A549 (cell line): ENCODE measurements around the gene BAG1.

Experiments
- ESRRA ChIP-seq: fragments of 150-350 bp; IDR thresholded peaks from 2 replicates; pipeline ENCODE4 v1.6.1; 2014; ENCODE audit warnings: mild to moderate bottlenecking, low read length, borderline replicate concordance
- POLR2A ChIP-seq: IDR thresholded peaks from 2 replicates; pipeline ENCODE4 v1.6.1; 2012; ENCODE audit warnings: mild to moderate bottlenecking, low read length
- RAD21 ChIP-seq, 2 experiments: fragments of >200 bp in 1 of 2; sonication (Bioruptor Twin) in 1 of 2; formaldehyde crosslinking in 1 of 2; IDR thresholded peaks in 1 of 2; conservative IDR thresholded peaks in 1 of 2; 2 replicates in 1 of 2; 3 replicates in 1 of 2; pipeline ENCODE4 v1.6.1; 2012 to 2018; ENCODE audit warnings: inconsistent platforms in 1 of 2
- RFX5 ChIP-seq: fragments of 450-650 bp; IDR thresholded peaks from 2 replicates; pipeline ENCODE4 v1.7.1; 2014; ENCODE audit warnings: antibody characterized with exemption, mild to moderate bottlenecking, moderate library complexity
- TF ChIP-seq, protein P1 (sequence below): fragments of >200 bp; sonication (Bioruptor Twin); formaldehyde crosslinking; IDR thresholded peaks from 3 replicates; pipeline ENCODE4 v1.5.1; 2016

DNA sequence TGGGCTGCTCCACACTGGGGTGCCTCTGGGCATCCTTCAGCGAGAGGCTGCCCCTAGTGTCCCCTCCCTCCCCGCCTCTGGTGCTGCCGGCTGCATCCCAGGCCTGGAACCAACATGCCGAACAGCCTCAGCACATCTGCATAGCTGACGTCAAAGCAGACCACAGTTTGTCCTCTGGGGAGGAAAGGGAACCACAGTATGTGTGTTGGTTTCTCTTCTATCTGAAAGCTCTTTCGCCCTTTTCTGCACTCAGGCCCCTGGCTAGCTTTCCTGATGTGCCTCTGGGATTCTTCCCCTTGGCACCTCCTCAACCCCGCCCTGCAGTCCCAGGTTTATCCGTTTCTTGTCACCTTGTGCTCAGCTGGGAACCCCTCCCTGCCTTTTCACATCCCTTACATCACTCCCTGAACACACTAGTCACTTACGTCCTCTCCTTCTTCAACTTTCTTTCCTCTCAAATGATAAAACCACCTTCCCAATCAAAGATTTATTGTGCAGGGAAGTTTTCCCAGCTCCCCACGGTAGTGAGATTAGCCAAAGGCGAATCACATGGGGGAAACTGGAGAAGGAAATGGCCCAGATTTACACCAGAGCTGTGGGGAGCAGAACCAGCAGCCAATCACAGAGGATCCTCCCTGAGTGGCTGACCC, 61.8 kb downstream of the BAG1 start:
- no peak for TF ChIP-seq POLR2A
- TF ChIP-seq ESRRA: no peak
- no peak for TF ChIP-seq RFX5
- TF ChIP-seq, protein P1, sequence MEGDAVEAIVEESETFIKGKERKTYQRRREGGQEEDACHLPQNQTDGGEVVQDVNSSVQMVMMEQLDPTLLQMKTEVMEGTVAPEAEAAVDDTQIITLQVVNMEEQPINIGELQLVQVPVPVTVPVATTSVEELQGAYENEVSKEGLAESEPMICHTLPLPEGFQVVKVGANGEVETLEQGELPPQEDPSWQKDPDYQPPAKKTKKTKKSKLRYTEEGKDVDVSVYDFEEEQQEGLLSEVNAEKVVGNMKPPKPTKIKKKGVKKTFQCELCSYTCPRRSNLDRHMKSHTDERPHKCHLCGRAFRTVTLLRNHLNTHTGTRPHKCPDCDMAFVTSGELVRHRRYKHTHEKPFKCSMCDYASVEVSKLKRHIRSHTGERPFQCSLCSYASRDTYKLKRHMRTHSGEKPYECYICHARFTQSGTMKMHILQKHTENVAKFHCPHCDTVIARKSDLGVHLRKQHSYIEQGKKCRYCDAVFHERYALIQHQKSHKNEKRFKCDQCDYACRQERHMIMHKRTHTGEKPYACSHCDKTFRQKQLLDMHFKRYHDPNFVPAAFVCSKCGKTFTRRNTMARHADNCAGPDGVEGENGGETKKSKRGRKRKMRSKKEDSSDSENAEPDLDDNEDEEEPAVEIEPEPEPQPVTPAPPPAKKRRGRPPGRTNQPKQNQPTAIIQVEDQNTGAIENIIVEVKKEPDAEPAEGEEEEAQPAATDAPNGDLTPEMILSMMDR: no peak
- no peak for TF ChIP-seq RAD21 (conservative IDR thresholded peaks at IDR 0.05 in 1 of 2, IDR thresholded peaks at IDR 0.05 in 1 of 2)
